Gastrocnemius medialis (tissue), 4 donors: Measurements from ENCODE around the gene FNDC10. TPM values are rescaled to one million over a fixed set of nuclear protein-coding genes. Genes with fewer than 3 reads are reported as not detected.
A peak's percentile ranks its signal among the peaks of the same experiment; 100 is the strongest.

Source experiments
- ATAC-seq, 2 donors: fragments of 150-250 bp; one replicate each; pipeline ENCODE4 v1.9.1; 2016
- DNase-seq, 2 donors: peaks; one replicate each; pipeline ENCODE4 v3.0.0-alpha.2; 2019
- H3K27ac ChIP-seq, 4 donors: fragments of 200-600 bp; sonication (generic); 1 replicate in 1 of 4; 2 replicates in 3 of 4; pipeline ENCODE4 v1.5.1; 2016 to 2018; ENCODE audit warnings: mild to moderate bottlenecking in 2 of 4, moderate library complexity in 1 of 4
- H3K27me3 ChIP-seq, 3 donors: fragments of 200-600 bp; sonication (generic) in 2 of 3; 1 replicate in 1 of 3; 2 replicates in 2 of 3; pipeline versions ENCODE4 v1.5.1 to v1.6.0; 2016 to 2019; ENCODE audit warnings: mild to moderate bottlenecking in 1 of 3, moderate library complexity in 1 of 3
- H3K36me3 ChIP-seq, 2 donors: fragments of 200-600 bp; sonication (generic) in 1 of 2; one replicate each; pipeline ENCODE4 v1.5.1; 2017 to 2018
- H3K4me1 ChIP-seq, 2 donors: fragments of 200-600 bp; sonication (generic) in 1 of 2; one replicate each; pipeline ENCODE4 v1.5.1; 2016 to 2017; ENCODE audit warnings: mild to moderate bottlenecking in 2 of 2
- H3K4me3 ChIP-seq, 4 donors: fragments of 200-600 bp; sonication (generic) in 3 of 4; 1 replicate in 1 of 4; 2 replicates in 3 of 4; pipeline ENCODE4 v1.5.1; 2016 to 2019; ENCODE audit warnings: mild to moderate bottlenecking in 2 of 4
- H3K9me3 ChIP-seq, 3 donors: fragments of 200-600 bp; sonication (generic) in 2 of 3; 1 replicate in 1 of 3; 2 replicates in 2 of 3; pipeline ENCODE4 v1.5.1; 2016 to 2019
- POLR2A ChIP-seq, 2 donors: fragments of 450-650 bp; IDR thresholded peaks; one replicate each; pipeline ENCODE4 v1.6.1; 2017; ENCODE audit warnings: antibody characterized with exemption in 2 of 2, mild to moderate bottlenecking in 2 of 2, moderate library complexity in 2 of 2
- in situ Hi-C, 4 donors: fragments of 200-750 bp; cut with MboI; loops; one replicate each; pipeline versions ENCODE4 v1.15.0 to v1.8.0; 2017; ENCODE audit warnings: low sequenced_read_pairs in 4 of 4
- intact Hi-C: fragments of 100-400 bp; cut with DNase I; formaldehyde crosslinking; loops from one replicate; pipeline ENCODE4 v1.15.1; 2023; ENCODE audit warnings: low total_unique reads
- total RNA-seq, 4 donors: library from RNA; depleted of rRNA; stranded (reverse); fragments of >200 nt; gene quantifications; one replicate each; pipeline versions ENCODE4 v1.1.0 to v1.2.3, GENCODE V29; 2016
- TF ChIP-seq, protein P1 (sequence below), 5 experiments: fragments of 450-650 bp in 3 of 5; fragments of 200-600 bp in 2 of 5; sonication (generic) in 2 of 5; IDR thresholded peaks in 4 of 5; conservative IDR thresholded peaks in 1 of 5; 1 replicate in 4 of 5; 2 replicates in 1 of 5; pipeline ENCODE4 v1.5.1; 2016 to 2019; ENCODE audit warnings: antibody characterized with exemption in 5 of 5, mild to moderate bottlenecking in 3 of 5, moderate library complexity in 3 of 5

The FNDC10 gene
- total RNA-seq, 4 donors from 2014 or later, result 0.20 to 1.3 (median 0.94) TPM; not detected in 1

DNA sequence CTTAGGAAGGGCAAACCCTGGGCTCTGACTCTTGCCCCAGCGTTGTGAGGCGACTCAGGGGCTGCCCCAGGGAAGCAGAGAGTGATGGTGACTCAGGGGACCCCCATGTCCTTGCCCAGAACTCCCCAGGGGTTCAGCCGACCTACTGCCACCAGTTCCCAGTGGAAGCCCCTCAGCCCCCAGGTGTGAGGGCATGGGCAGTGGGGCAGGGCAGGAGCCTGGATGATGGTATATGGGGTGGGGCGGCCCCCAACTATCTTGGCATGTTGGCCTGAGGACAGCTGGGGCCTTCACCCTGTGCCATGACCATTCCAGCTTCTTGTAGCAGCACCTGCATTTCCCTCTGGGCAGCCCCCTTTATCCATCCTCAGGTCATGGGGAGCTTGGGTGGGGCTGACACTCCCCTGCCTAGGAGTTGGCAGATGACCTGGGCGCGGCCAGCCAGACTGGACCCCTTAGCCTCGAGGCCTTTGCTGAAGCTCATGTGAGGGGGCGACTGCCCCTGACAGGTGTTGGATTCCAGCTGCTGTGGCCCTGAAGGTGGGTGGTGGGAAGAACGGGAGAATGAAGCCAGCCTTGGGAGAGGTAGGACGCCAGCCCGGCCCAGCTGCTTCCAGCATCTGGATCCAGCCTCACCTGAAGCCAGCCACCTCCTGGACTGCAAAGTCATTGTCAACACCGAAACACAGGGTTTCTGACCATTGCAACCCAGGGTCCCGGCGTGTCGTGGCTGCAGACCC lies 1.8 kb upstream of the FNDC10 start:
- ATAC-seq, result no peak

DNA sequence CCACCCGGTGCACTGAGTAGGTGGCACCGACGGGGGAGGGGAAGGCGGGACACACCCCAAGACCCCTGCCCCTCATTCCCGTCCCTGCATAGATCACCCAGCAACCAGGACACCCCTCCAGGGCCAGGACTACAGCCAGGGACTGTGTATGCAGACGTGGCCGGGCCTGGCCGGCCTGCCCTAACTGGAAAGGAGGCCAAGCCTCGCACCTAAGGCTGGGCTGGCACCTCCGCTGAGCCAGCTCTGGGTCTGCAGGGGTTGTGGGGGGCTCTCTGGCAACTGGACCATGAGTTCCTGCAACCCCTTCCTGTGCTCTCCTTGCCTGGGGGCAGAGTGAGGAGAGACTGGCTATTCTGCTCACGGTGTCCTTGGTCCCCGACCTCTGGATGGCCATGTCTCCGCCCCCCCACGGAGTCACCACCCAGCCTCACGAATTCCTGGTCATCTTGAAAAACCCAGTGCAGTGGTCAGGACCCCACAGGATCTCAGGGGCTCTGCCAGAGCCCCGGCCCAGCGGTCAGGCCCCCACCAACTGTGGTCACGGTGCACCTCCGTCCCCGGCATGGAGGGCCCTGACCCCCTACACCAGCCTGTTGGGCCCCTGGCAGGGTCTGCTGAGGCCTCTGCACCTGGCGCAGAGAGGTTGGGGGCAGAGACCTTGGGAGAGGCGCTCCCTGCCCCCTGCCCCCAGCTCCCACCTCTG lies 1.1 kb upstream of the FNDC10 start:
- no peaks in the 10 kb centered on the region for H3K9me3 ChIP-seq
- in situ Hi-C loops, result no loop called here
- peaks cover 36 to 43% (median 42%) of the 10 kb centered on the region in 3 donors for H3K27me3 ChIP-seq
- intact Hi-C loops, result no loop called here
- no peak overlapping the region for H3K27ac ChIP-seq
- H3K36me3 ChIP-seq, result no peaks in the 10 kb centered on the region
- DNase-seq (no peak), ATAC-seq (no peak)
- H3K4me1 ChIP-seq, result peaks cover 0 to 13% of the 10 kb centered on the region in 2 donors
- TF ChIP-seq POLR2A (IDR thresholded peaks at IDR 0.05), result no peak
- TF ChIP-seq, protein P1, sequence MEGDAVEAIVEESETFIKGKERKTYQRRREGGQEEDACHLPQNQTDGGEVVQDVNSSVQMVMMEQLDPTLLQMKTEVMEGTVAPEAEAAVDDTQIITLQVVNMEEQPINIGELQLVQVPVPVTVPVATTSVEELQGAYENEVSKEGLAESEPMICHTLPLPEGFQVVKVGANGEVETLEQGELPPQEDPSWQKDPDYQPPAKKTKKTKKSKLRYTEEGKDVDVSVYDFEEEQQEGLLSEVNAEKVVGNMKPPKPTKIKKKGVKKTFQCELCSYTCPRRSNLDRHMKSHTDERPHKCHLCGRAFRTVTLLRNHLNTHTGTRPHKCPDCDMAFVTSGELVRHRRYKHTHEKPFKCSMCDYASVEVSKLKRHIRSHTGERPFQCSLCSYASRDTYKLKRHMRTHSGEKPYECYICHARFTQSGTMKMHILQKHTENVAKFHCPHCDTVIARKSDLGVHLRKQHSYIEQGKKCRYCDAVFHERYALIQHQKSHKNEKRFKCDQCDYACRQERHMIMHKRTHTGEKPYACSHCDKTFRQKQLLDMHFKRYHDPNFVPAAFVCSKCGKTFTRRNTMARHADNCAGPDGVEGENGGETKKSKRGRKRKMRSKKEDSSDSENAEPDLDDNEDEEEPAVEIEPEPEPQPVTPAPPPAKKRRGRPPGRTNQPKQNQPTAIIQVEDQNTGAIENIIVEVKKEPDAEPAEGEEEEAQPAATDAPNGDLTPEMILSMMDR (IDR thresholded peaks at IDR 0.05 in 4 of 5, conservative IDR thresholded peaks at IDR 0.05 in 1 of 5), result no peak
- peak overlapping the region in 1 of 4 donors; percentile 39 for H3K4me3 ChIP-seq

More for the DNA sequence above, 1.8 kb upstream of the FNDC10 start:
- no peak overlapping the region for H3K4me3 ChIP-seq
- no peaks in the 10 kb centered on the region for H3K9me3 ChIP-seq
- peaks cover 0 to 13% of the 10 kb centered on the region in 2 donors for H3K4me1 ChIP-seq
- H3K27me3 ChIP-seq, result peaks cover 34 to 43% (median 42%) of the 10 kb centered on the region in 3 donors
- no peak for DNase-seq
- intact Hi-C loops, result no loop called here
- no peaks in the 10 kb centered on the region for H3K36me3 ChIP-seq
- in situ Hi-C loops, result no loop called here
- no peak overlapping the region for H3K27ac ChIP-seq
- TF ChIP-seq POLR2A (IDR thresholded peaks at IDR 0.05), result no peak
- TF ChIP-seq, protein P1 (IDR thresholded peaks at IDR 0.05 in 4 of 5, conservative IDR thresholded peaks at IDR 0.05 in 1 of 5), result no peak

DNA sequence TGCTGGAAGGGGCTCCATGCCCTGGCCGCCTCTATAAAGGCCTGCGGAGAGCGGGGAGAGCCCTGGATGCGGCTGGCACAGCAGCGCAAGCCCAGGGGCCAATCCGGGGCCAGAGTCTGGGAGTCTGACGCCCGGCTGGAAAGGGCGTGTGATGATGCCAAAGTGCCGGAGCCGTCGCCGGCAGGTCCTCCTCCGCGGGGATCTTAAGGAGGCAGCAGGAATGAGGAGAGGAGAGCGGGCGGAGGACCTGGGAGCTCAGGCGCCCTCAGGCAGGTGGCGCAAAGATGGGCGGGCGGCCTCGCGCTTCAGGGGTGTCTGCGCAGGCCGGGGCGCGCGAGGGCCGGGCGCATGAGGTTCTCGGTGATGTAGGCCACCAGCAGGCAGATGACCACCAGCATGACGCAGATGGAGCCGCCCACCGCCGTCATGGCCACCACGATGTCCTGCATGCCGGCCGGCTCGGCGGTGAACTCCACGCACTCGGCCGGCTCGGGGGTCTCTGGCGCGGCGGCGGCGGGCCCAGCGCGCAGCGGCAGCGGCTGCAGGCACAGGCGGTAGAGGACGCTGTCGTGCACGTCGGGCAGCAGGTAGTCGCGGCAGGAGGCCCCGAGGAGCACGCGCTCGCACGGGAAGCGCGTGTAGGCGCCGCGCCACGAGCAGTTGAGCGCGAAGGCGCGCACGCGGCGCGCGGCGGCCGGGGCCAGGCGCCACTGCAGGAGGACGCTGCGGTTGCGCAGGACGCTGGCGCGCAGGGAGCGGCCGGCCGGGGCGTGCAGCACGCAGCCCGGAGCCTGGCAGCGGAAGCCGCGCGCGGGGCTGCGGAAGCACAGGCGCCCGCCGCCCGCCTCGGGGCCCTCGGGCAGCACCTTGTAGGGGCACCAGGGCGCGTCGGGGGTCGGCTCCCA lies 653 bp downstream of the FNDC10 start:
- DNase-seq (no peak), ATAC-seq (no peak)
- Histone ChIP-seq H3K4me3 (no peak overlapping the region), H3K9me3 (no peaks in the 10 kb centered on the region), H3K4me1 (peaks cover 0 to 13% of the 10 kb centered on the region in 2 donors), H3K27ac (no peak overlapping the region), H3K36me3 (no peaks in the 10 kb centered on the region), H3K27me3 (peaks cover 34 to 43% (median 40%) of the 10 kb centered on the region in 3 donors)
- intact Hi-C loops (no loop called here), in situ Hi-C loops (no loop called here)
- TF ChIP-seq, protein P1 (IDR thresholded peaks at IDR 0.05 in 4 of 5, conservative IDR thresholded peaks at IDR 0.05 in 1 of 5), result no peak
- TF ChIP-seq POLR2A (IDR thresholded peaks at IDR 0.05), result no peak

DNA sequence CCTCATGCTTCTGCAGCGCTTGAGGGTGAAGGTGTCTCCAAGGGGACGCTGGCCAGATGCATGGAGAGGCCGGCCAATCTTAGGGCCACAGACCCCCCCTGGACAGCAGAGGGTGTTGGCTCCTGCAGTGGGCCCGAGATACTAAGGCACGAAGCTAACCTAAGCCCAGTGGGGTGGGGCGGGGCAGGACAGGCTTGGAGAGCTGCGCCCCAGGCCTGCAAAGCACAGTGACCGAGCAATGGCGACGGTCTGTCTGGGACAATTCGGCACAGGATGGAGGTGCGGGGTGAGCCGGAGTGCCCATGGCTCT lies 1.3 kb downstream of the FNDC10 start:
- no peak for DNase-seq
- ATAC-seq, result no peak
- Histone ChIP-seq H3K4me1 (peaks cover 0 to 13% of the 10 kb centered on the region in 2 donors), H3K36me3 (no peaks in the 10 kb centered on the region), H3K4me3 (no peak overlapping the region), H3K27ac (no peak overlapping the region), H3K9me3 (no peaks in the 10 kb centered on the region), H3K27me3 (peaks cover 34 to 43% (median 36%) of the 10 kb centered on the region in 3 donors)
- in situ Hi-C loops, result no loop called here
- intact Hi-C loops, result no loop called here
- TF ChIP-seq, protein P1 (IDR thresholded peaks at IDR 0.05 in 4 of 5, conservative IDR thresholded peaks at IDR 0.05 in 1 of 5), result no peak
- no peak for TF ChIP-seq POLR2A (IDR thresholded peaks at IDR 0.05)
